PC-9 (cell line): ENCODE results near the gene LRP1B. TPM values are rescaled to one million over a fixed set of nuclear protein-coding genes. Genes with fewer than 3 reads are reported as not detected.

ENCODE experiments used
- BruUV-seq: library from RNA; stranded (reverse); fragments of 400-500 nt; replicated peaks from 2 replicates; lab custom pipeline; 2021; lab: Mats Ljungman, UMichigan
- CTCF ChIA-PET: fragments of 300-600 bp; sonication (Branson Sonifier 250); formaldehyde crosslinking; loops from one replicate; lab custom pipeline; 2022; ENCODE audit warnings: antibody characterized with exemption; lab: Charles Lee
- POLR2A ChIA-PET: fragments of 300-600 bp; sonication (Branson Sonifier 250); formaldehyde crosslinking; loops from one replicate; lab custom pipeline; 2022; ENCODE audit warnings: antibody characterized with exemption; ENCODE audit not compliant: unreplicated experiment; lab: Charles Lee
- DNase-seq, 2 experiments: peaks; one replicate each; pipeline versions ENCODE4 v3.0.0 to v3.0.0-alpha.2; 2015 to 2022; ENCODE audit warnings: mixed read lengths in 1 of 2
- H2AFZ ChIP-seq: fragments of 200-600 bp; sonication (generic); 2 replicates; pipeline ENCODE4 v1.8.1; 2017; ENCODE audit warnings: antibody characterized with exemption
- H3F3A ChIP-seq: fragments of 200-600 bp; sonication (generic); 2 replicates; pipeline ENCODE4 v1.8.1; 2017; ENCODE audit warnings: antibody characterized with exemption, mild to moderate bottlenecking, low read depth; ENCODE audit not compliant: insufficient read depth
- H3K27ac ChIP-seq: fragments of 200-600 bp; sonication (generic); 2 replicates; pipeline ENCODE4 v1.6.1; 2016; ENCODE audit warnings: mixed run types
- H3K27me3 ChIP-seq: fragments of 200-600 bp; sonication (generic); 2 replicates; pipeline ENCODE4 v1.6.1; 2016; ENCODE audit warnings: low read depth, mixed run types; ENCODE audit not compliant: insufficient read depth
- H3K36me3 ChIP-seq: fragments of 200-600 bp; sonication (generic); 2 replicates; pipeline ENCODE4 v1.6.1; 2016; ENCODE audit warnings: low read depth, mixed run types
- H3K4me1 ChIP-seq: fragments of 200-600 bp; sonication (generic); replicated peaks from 2 replicates; pipeline ENCODE4 v1.6.1; 2016; ENCODE audit warnings: mixed run types; ENCODE audit not compliant: insufficient read depth
- H3K4me2 ChIP-seq: fragments of 200-600 bp; sonication (generic); 2 replicates; pipeline ENCODE4 v1.6.1; 2017; ENCODE audit warnings: mixed run types
- H3K4me3 ChIP-seq: fragments of 200-600 bp; sonication (generic); 2 replicates; pipeline ENCODE4 v1.6.1; 2016; ENCODE audit warnings: mixed run types
- H3K79me2 ChIP-seq: fragments of 200-600 bp; sonication (generic); 2 replicates; pipeline ENCODE4 v1.6.1; 2017; ENCODE audit warnings: low read depth, mixed run types
- H3K9me2 ChIP-seq: fragments of 200-600 bp; sonication (generic); 2 replicates; pipeline ENCODE4 v1.8.1; 2017; ENCODE audit warnings: mild to moderate bottlenecking; ENCODE audit not compliant: insufficient read depth
- H3K9me3 ChIP-seq: fragments of 200-600 bp; sonication (generic); 2 replicates; pipeline ENCODE4 v1.8.1; 2016; ENCODE audit warnings: low read depth; ENCODE audit not compliant: insufficient read depth
- H4K20me1 ChIP-seq: fragments of 200-600 bp; sonication (generic); 2 replicates; pipeline ENCODE4 v1.8.1; 2017; ENCODE audit not compliant: insufficient read depth
- CTCF ChIP-seq: fragments of 200-600 bp; sonication (generic); conservative IDR thresholded peaks from 2 replicates; pipeline ENCODE4 v1.6.1; 2017; ENCODE audit warnings: mixed run types, antibody characterized with exemption, mild to moderate bottlenecking, moderate library complexity
- EZH2 ChIP-seq: fragments of 200-600 bp; sonication (generic); IDR thresholded peaks from 2 replicates; pipeline ENCODE4 v1.8.0; 2017; ENCODE audit warnings: antibody characterized with exemption, low read depth
- intact Hi-C: fragments of 100-400 bp; cut with micrococcal nuclease; formaldehyde crosslinking; loops from one replicate; pipeline ENCODE4 v1.10.0; 2022; ENCODE audit not compliant: unreplicated experiment
- total RNA-seq: library from RNA; stranded (reverse); gene quantifications from 2 replicates; pipeline ENCODE4 v1.2.3, GENCODE V29; 2021

The LRP1B gene
- total RNA-seq, 1 experiment from 2014 or later: 1.7 TPM

GRCh38 chr2:141015341-141016047 lies 1115.3 kb downstream of the LRP1B start:
- no TSS peak for BruUV-seq
- TF ChIP-seq EZH2 (no peak), CTCF (no peak)
- H3K4me1 ChIP-seq: no peaks in the 10 kb centered on the region
- H3K27me3 ChIP-seq: no peaks in the 10 kb centered on the region
- intact Hi-C loops: no loop called here
- H3K4me3 ChIP-seq: no peak overlapping the region
- POLR2A ChIA-PET: no interaction called here
- no peak overlapping the region for H2AFZ ChIP-seq
- no peak overlapping the region for H3K4me2 ChIP-seq
- no peaks in the 10 kb centered on the region for H3K79me2 ChIP-seq
- no peaks in the 10 kb centered on the region for H3F3A ChIP-seq
- CTCF ChIA-PET: no interaction called here
- H3K36me3 ChIP-seq: no peaks in the 10 kb centered on the region
- no peaks in the 10 kb centered on the region for H3K9me2 ChIP-seq
- no peaks in the 10 kb centered on the region for H4K20me1 ChIP-seq
- no peak overlapping the region for H3K27ac ChIP-seq
- no peaks in the 10 kb centered on the region for H3K9me3 ChIP-seq
- no peak for DNase-seq

DNA sequence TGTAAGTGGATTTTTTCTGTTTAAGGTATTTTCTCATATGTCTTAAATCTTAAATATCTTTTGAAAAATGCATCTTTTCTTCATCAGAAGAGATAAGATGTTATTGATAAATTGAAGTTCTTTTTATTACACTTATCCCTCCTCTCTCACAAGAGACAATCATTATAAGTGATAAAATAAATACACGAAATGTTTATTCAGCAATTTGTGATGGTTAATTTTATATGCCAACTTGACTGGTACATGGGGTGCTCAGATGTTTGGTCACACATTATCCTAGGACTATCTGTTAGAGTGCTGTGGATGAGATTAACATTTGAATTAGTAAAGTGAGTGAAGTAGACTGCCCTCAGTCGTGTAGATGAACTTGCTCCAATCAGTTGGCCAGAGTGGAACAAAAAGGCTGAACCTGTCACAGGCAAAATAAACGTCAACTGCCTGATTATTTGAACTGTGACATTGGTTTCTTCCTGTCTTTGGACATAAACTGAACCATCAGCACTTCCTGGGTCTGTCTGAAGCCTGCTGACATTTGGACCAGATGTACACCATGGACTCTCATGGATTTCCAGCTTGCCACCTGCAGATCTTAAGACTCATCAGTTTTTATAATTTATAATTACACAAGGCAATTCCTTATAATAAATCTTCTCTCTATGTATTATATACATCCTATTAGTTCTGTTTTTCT lies 1126.7 kb downstream of the LRP1B start:
- CTCF ChIA-PET: no interaction called here

GRCh38 chr2:141001750-141002149 lies 1129.1 kb downstream of the LRP1B start:
- TF ChIP-seq EZH2 (no peak), CTCF (no peak)
- Histone ChIP-seq H3K36me3 (no peaks in the 10 kb centered on the region), H3K27ac (no peak overlapping the region), H3K9me2 (no peaks in the 10 kb centered on the region), H3K4me2 (no peak overlapping the region), H4K20me1 (no peaks in the 10 kb centered on the region), H3K79me2 (no peaks in the 10 kb centered on the region), H3K27me3 (no peaks in the 10 kb centered on the region), H2AFZ (no peak overlapping the region), H3F3A (no peaks in the 10 kb centered on the region), H3K9me3 (no peaks in the 10 kb centered on the region), H3K4me3 (no peak overlapping the region), H3K4me1 (no peaks in the 10 kb centered on the region)
- POLR2A ChIA-PET: no interaction called here
- no peak for DNase-seq
- intact Hi-C loops: no loop called here
- no TSS peak for BruUV-seq
- CTCF ChIA-PET: no interaction called here

More for the DNA sequence above, 1126.7 kb downstream of the LRP1B start:
- no peak overlapping the region for H3K27ac ChIP-seq
- no peaks in the 10 kb centered on the region for H3K79me2 ChIP-seq
- H3K36me3 ChIP-seq: no peaks in the 10 kb centered on the region
- no peak overlapping the region for H3K4me3 ChIP-seq
- H3K9me3 ChIP-seq: no peaks in the 10 kb centered on the region
- H4K20me1 ChIP-seq: no peaks in the 10 kb centered on the region
- no peak overlapping the region for H2AFZ ChIP-seq
- H3K27me3 ChIP-seq: no peaks in the 10 kb centered on the region
- H3K4me1 ChIP-seq: no peaks in the 10 kb centered on the region
- no peaks in the 10 kb centered on the region for H3K9me2 ChIP-seq
- no TSS peak for BruUV-seq
- H3F3A ChIP-seq: no peaks in the 10 kb centered on the region
- POLR2A ChIA-PET: no interaction called here
- H3K4me2 ChIP-seq: no peak overlapping the region
- intact Hi-C loops: no loop called here
- no peak for DNase-seq
- TF ChIP-seq EZH2 (no peak), CTCF (no peak)
